ENCODE results near the gene DEDD. TPM values are rescaled to one million over a fixed set of nuclear protein-coding genes. Genes with fewer than 3 reads are reported as not detected.
A peak's percentile ranks its signal among the peaks of the same experiment; 100 is the strongest.

Gene DEDD
- total RNA-seq, 4 donors from 2014 or later, result 24.4 to 47.0 (median 36.6) TPM

- H3K36me3 ChIP-seq, result peaks cover 67% of the 10 kb centered on the region
- peak overlapping the region; percentile 54 for H3K27ac ChIP-seq
Measured at GRCh38 chr1:161172776-161173376, 40.4 kb upstream of the DEDD start.

GRCh38 chr1:161172349-161172748 is 39.9 kb upstream of the DEDD start:
- Histone ChIP-seq H3K27ac (peak overlapping the region; percentile 26), H3K9me3 (no peaks in the 10 kb centered on the region), H3K4me3 (no peak overlapping the region), H3K4me1 (peaks cover 48% of the 10 kb centered on the region), H3K36me3 (peaks cover 67% of the 10 kb centered on the region), H3K27me3 (no peaks in the 10 kb centered on the region)
- no peak for DNase-seq (ENCODE audit: low spot score in 2 of 2)
- no peak for TF ChIP-seq CTCF (IDR thresholded peaks at IDR 0.05)
- TF ChIP-seq POLR2A (IDR thresholded peaks at IDR 0.05), result no peak
- TF ChIP-seq EP300 (IDR thresholded peaks at IDR 0.05), result no peak
- TF ChIP-seq POLR2AphosphoS5 (IDR thresholded peaks at IDR 0.05), result no peak
- 41% methylated on average over 1 of the region's 1 CpG for WGBS

More at GRCh38 chr1:161172776-161173376, 40.4 kb upstream of the DEDD start:
- Histone ChIP-seq H3K27me3 (no peaks in the 10 kb centered on the region), H3K4me1 (peaks cover 48% of the 10 kb centered on the region), H3K9me3 (no peaks in the 10 kb centered on the region), H3K4me3 (no peak overlapping the region)
- 45% methylated on average over 4 of the region's 4 CpGs for WGBS
- DNase-seq (ENCODE audit: low spot score in 2 of 2), result no peak
- peak in 1 of 3 donors; percentile 16 for TF ChIP-seq POLR2AphosphoS5 (IDR thresholded peaks at IDR 0.05)
- no peak for TF ChIP-seq CTCF (IDR thresholded peaks at IDR 0.05)
- no peak for TF ChIP-seq EP300 (IDR thresholded peaks at IDR 0.05)
- no peak for TF ChIP-seq POLR2A (IDR thresholded peaks at IDR 0.05)

- Histone ChIP-seq H3K4me1 (peaks cover 54% of the 10 kb centered on the region), H3K27ac (peak overlapping the region; percentile 26), H3K4me3 (no peak overlapping the region), H3K9me3 (no peaks in the 10 kb centered on the region), H3K36me3 (peaks cover 67% of the 10 kb centered on the region), H3K27me3 (no peaks in the 10 kb centered on the region)
- TF ChIP-seq POLR2A (IDR thresholded peaks at IDR 0.05) (no peak), CTCF (IDR thresholded peaks at IDR 0.05) (no peak), POLR2AphosphoS5 (IDR thresholded peaks at IDR 0.05) (no peak), EP300 (IDR thresholded peaks at IDR 0.05) (no peak)
- WGBS, result 81% methylated on average over 12 of the region's 12 CpGs
- no peak for DNase-seq (ENCODE audit: low spot score in 2 of 2)
Measured at GRCh38 chr1:161171696-161172095, 39.2 kb upstream of the DEDD start.

- Histone ChIP-seq H3K9me3 (no peaks in the 10 kb centered on the region), H3K27me3 (no peaks in the 10 kb centered on the region), H3K36me3 (peaks cover 67% of the 10 kb centered on the region), H3K4me1 (peaks cover 53% of the 10 kb centered on the region), H3K27ac (peak overlapping the region; percentile 26), H3K4me3 (no peak overlapping the region)
- TF ChIP-seq EP300 (IDR thresholded peaks at IDR 0.05) (no peak), CTCF (IDR thresholded peaks at IDR 0.05) (no peak), POLR2AphosphoS5 (IDR thresholded peaks at IDR 0.05) (no peak), POLR2A (IDR thresholded peaks at IDR 0.05) (no peak)
- 58% methylated on average over 5 of the region's 5 CpGs for WGBS
- DNase-seq (ENCODE audit: low spot score in 2 of 2), result no peak
Measured at GRCh38 chr1:161171191-161171590, 38.7 kb upstream of the DEDD start.

GRCh38 chr1:161168906-161169305 is 36.4 kb upstream of the DEDD start:
- Histone ChIP-seq H3K4me3 (no peak overlapping the region), H3K36me3 (peaks cover 58% of the 10 kb centered on the region), H3K27me3 (no peaks in the 10 kb centered on the region), H3K9me3 (no peaks in the 10 kb centered on the region), H3K4me1 (peaks cover 53% of the 10 kb centered on the region), H3K27ac (no peak overlapping the region)
- DNase-seq (ENCODE audit: low spot score in 2 of 2), result no peak
- TF ChIP-seq EP300 (IDR thresholded peaks at IDR 0.05) (no peak), CTCF (IDR thresholded peaks at IDR 0.05) (no peak), POLR2A (IDR thresholded peaks at IDR 0.05) (no peak), POLR2AphosphoS5 (IDR thresholded peaks at IDR 0.05) (no peak)
- 90% methylated on average over 5 of the region's 9 CpGs for WGBS

All from suprapubic skin (tissue), 4 donors.